Sigmoid colon (tissue), 7 donors: ENCODE results near the gene POLDIP2. TPM values are rescaled to one million over a fixed set of nuclear protein-coding genes. Genes with fewer than 3 reads are reported as not detected.

ENCODE experiments used
- DNase-seq: peaks from one replicate; pipeline ENCODE4 v3.0.0-alpha.2; 2019
- H3K27ac ChIP-seq, 4 donors: fragments of 200-600 bp; sonication (generic); one replicate each; pipeline ENCODE4 v1.5.1; 2016 to 2019; ENCODE audit warnings: mild to moderate bottlenecking in 1 of 4
- H3K27me3 ChIP-seq, 3 donors: fragments of 200-600 bp; sonication (generic); one replicate each; pipeline ENCODE4 v1.5.1; 2019; ENCODE audit warnings: mild to moderate bottlenecking in 1 of 3
- H3K36me3 ChIP-seq, 4 donors: fragments of 200-600 bp; sonication (generic); one replicate each; pipeline ENCODE4 v1.5.1; 2016 to 2019
- H3K4me1 ChIP-seq, 4 donors: fragments of 200-600 bp; sonication (generic); one replicate each; pipeline ENCODE4 v1.5.1; 2017 to 2019
- H3K4me3 ChIP-seq, 4 donors: fragments of 200-600 bp; sonication (generic); one replicate each; pipeline ENCODE4 v1.5.1; 2017 to 2019; ENCODE audit warnings: mild to moderate bottlenecking in 2 of 4, moderate library complexity in 1 of 4
- H3K9me3 ChIP-seq, 4 donors: fragments of 200-600 bp in 3 of 4; sonication (generic) in 3 of 4; one replicate each; pipeline versions ENCODE4 v1.5.1 to v1.6.1; 2013 to 2019
- CTCF ChIP-seq, 4 experiments: fragments of 450-650 bp in 3 of 4; fragments of 200-600 bp in 1 of 4; IDR thresholded peaks; one replicate each; pipeline ENCODE4 v1.5.1; 2016 to 2019; ENCODE audit warnings: antibody characterized with exemption in 4 of 4, mild to moderate bottlenecking in 3 of 4, moderate library complexity in 2 of 4
- EP300 ChIP-seq, 4 donors: sonication (generic); formaldehyde crosslinking; IDR thresholded peaks; one replicate each; pipeline ENCODE4 v1.6.1; 2017; ENCODE audit warnings: antibody characterized with exemption in 4 of 4
- POLR2A ChIP-seq, 2 donors: fragments of 450-650 bp; IDR thresholded peaks; one replicate each; pipeline ENCODE4 v1.6.1; 2016; ENCODE audit warnings: antibody characterized with exemption in 2 of 2, mild to moderate bottlenecking in 2 of 2, moderate library complexity in 2 of 2
- POLR2AphosphoS5 ChIP-seq, 4 donors: sonication (generic); formaldehyde crosslinking; IDR thresholded peaks; one replicate each; pipeline ENCODE4 v1.6.1; 2017; ENCODE audit warnings: antibody characterized with exemption in 4 of 4
- WGBS, 2 donors: extraction: QIAGEN DNeasy Blood & Tissue Kit; methylation state at CpG; one replicate each; pipeline ENCODE4 v1.1.7; 2013; 5-methylcytosine and 5-hydroxymethylcytosine counted together
- intact Hi-C: fragments of 100-400 bp; cut with DNase I; formaldehyde crosslinking; loops from one replicate; pipeline ENCODE4 v1.15.1; 2023
- polyA plus RNA-seq, 3 donors: library from polyadenylated mRNA; stranded (reverse); fragments of 200-250 nt; gene quantifications; one replicate each; pipeline ENCODE4 v1.2.3, GENCODE V29; 2013
- total RNA-seq, 4 donors: library from RNA; depleted of rRNA; stranded (reverse); fragments of >200 nt; gene quantifications; one replicate each; pipeline ENCODE4 v1.1.0, GENCODE V29; 2016
- donor health status: healthy with polysubstance abuse.
- donor health status: Bipolar disorder and iron deficiency.
- donor health status: healthy.

POLDIP2 gene
- total and polyA plus RNA-seq, 7 donors: 55.8 to 80.5 (median 65.6) TPM

- Histone ChIP-seq H3K36me3 (peaks cover 23 to 60% (median 39%) of the 10 kb centered on the region in 4 donors), H3K4me1 (no peaks in the 10 kb centered on the region), H3K9me3 (no peaks in the 10 kb centered on the region), H3K27me3 (no peaks in the 10 kb centered on the region), H3K27ac (no peak overlapping the region), H3K4me3 (no peak overlapping the region)
- 91% methylated on average over 8 of the region's 8 CpGs for WGBS, 2 donors
- DNase-seq: no peak
- intact Hi-C loops: no loop called here
- TF ChIP-seq CTCF (IDR thresholded peaks at IDR 0.05) (no peak), POLR2AphosphoS5 (IDR thresholded peaks at IDR 0.05) (no peak), EP300 (IDR thresholded peaks at IDR 0.05) (no peak), POLR2A (IDR thresholded peaks at IDR 0.05) (no peak)
Observed at GRCh38 chr17:28363776-28364650, 6.7 kb upstream of the POLDIP2 start.

- TF ChIP-seq POLR2A (IDR thresholded peaks at IDR 0.05) (no peak), POLR2AphosphoS5 (IDR thresholded peaks at IDR 0.05) (no peak), EP300 (IDR thresholded peaks at IDR 0.05) (no peak), CTCF (IDR thresholded peaks at IDR 0.05) (no peak)
Observed at GRCh38 chr17:28363186-28363585, 5.9 kb upstream of the POLDIP2 start.

GRCh38 chr17:28357901-28358197 is 522 bp upstream of the POLDIP2 start:
- TF ChIP-seq POLR2AphosphoS5 (IDR thresholded peaks at IDR 0.05): no peak
- no peak for TF ChIP-seq CTCF (IDR thresholded peaks at IDR 0.05)
- TF ChIP-seq POLR2A (IDR thresholded peaks at IDR 0.05): no peak
- TF ChIP-seq EP300 (IDR thresholded peaks at IDR 0.05): no peak
- H3K4me3 ChIP-seq: peak overlapping the region; percentile 69 to 99 (median 89)
- intact Hi-C loops: loop anchor here (1.0 to 10.0 kb wide), 2 partner anchors 23 to 463 kb away; partner anchors contain the start of genes IFT20, LYRM9 and TNFAIP1
- H3K4me1 ChIP-seq: peaks cover 0 to 33% (median 26%) of the 10 kb centered on the region in 4 donors
- no peaks in the 10 kb centered on the region for H3K9me3 ChIP-seq
- H3K27me3 ChIP-seq: no peaks in the 10 kb centered on the region
- DNase-seq: no peak
- WGBS, 2 donors: 2% methylated on average over 4 of the region's 4 CpGs
- peak overlapping the region; percentile 85 to 97 (median 92) for H3K27ac ChIP-seq
- peaks cover 35 to 58% (median 41%) of the 10 kb centered on the region in 4 donors for H3K36me3 ChIP-seq

More at GRCh38 chr17:28363186-28363585, 5.9 kb upstream of the POLDIP2 start:
- no peaks in the 10 kb centered on the region for H3K27me3 ChIP-seq
- no peaks in the 10 kb centered on the region for H3K9me3 ChIP-seq
- intact Hi-C loops: no loop called here
- 92 to 96% methylated on average over 5 of the region's 5 CpGs for WGBS, 2 donors
- no peak overlapping the region for H3K4me3 ChIP-seq
- H3K36me3 ChIP-seq: peaks cover 23 to 60% (median 39%) of the 10 kb centered on the region in 4 donors
- H3K27ac ChIP-seq: no peak overlapping the region
- DNase-seq: no peak
- peaks cover 0 to 8% (median 8%) of the 10 kb centered on the region in 4 donors for H3K4me1 ChIP-seq

- peaks cover 47 to 93% (median 65%) of the 10 kb centered on the region in 4 donors for H3K36me3 ChIP-seq
- intact Hi-C loops: loop anchor here (10.0 kb wide), 1 partner anchor 455 kb away; the partner anchor contains the start of gene LYRM9
- H3K9me3 ChIP-seq: no peaks in the 10 kb centered on the region
- 95% methylated on average over 7 of the region's 7 CpGs for WGBS, 2 donors
- H3K27ac ChIP-seq: no peak overlapping the region
- H3K4me1 ChIP-seq: peaks cover 0 to 11% (median 3%) of the 10 kb centered on the region in 4 donors
- H3K4me3 ChIP-seq: no peak overlapping the region
- TF ChIP-seq POLR2A (IDR thresholded peaks at IDR 0.05) (no peak), CTCF (IDR thresholded peaks at IDR 0.05) (no peak), EP300 (IDR thresholded peaks at IDR 0.05) (no peak), POLR2AphosphoS5 (IDR thresholded peaks at IDR 0.05) (no peak)
- DNase-seq: no peak
- H3K27me3 ChIP-seq: no peaks in the 10 kb centered on the region
Observed at GRCh38 chr17:28350271-28350670, 7.1 kb downstream of the POLDIP2 start.
